ENCODE results near the gene GALK1.
A peak's percentile ranks its signal among the peaks of the same experiment; 100 is the strongest.
"Not testable (repeated sequence)": the region's sequence is repeated elsewhere in the genome, so short reads cannot be mapped to it uniquely, and the experiment has no call there.

Gene GALK1

GRCh38 chr17:75765981-75766380 lies 989 bp upstream of the GALK1 start:
- DNase-seq (ENCODE audit: low read depth in 1 of 2, low spot score in 1 of 2), result no peak

- no peak for DNase-seq (ENCODE audit: low read depth in 1 of 2, low spot score in 1 of 2)
Observed at GRCh38 chr17:75764417-75764710, 628 bp downstream of the GALK1 start.

- DNase-seq (ENCODE audit: low read depth in 1 of 2, low spot score in 1 of 2), result no peak
Observed at GRCh38 chr17:75763613-75764416, 1.2 kb downstream of the GALK1 start.

GRCh38 chr17:75763269-75763607 lies 1.8 kb downstream of the GALK1 start:
- DNase-seq (ENCODE audit: low read depth in 1 of 2, low spot score in 1 of 2), result no peak

- no peak for DNase-seq (ENCODE audit: low read depth in 1 of 2, low spot score in 1 of 2)
Observed at GRCh38 chr17:75762513-75763268, 2.3 kb downstream of the GALK1 start.

- not testable (repeated sequence) for DNase-seq (ENCODE audit: low read depth in 1 of 2, low spot score in 1 of 2)
Observed at GRCh38 chr17:75759978-75760640, 4.9 kb downstream of the GALK1 start.

- no peak for DNase-seq (ENCODE audit: low read depth in 1 of 2, low spot score in 1 of 2)
Observed at GRCh38 chr17:75759457-75759856, 5.5 kb downstream of the GALK1 start.

- DNase-seq (ENCODE audit: low read depth in 1 of 2, low spot score in 1 of 2), result no peak
Observed at GRCh38 chr17:75758131-75758905, 6.7 kb downstream of the GALK1 start.

- no peak for DNase-seq (ENCODE audit: low read depth in 1 of 2, low spot score in 1 of 2)
Observed at GRCh38 chr17:75757086-75757681, 7.8 kb downstream of the GALK1 start.

- DNase-seq (ENCODE audit: low read depth in 1 of 2, low spot score in 1 of 2), result no peak
Observed at GRCh38 chr17:75756451-75757085, 8.4 kb downstream of the GALK1 start.

GRCh38 chr17:75755990-75756389 lies 9.0 kb downstream of the GALK1 start:
- DNase-seq (ENCODE audit: low read depth in 1 of 2, low spot score in 1 of 2), result no peak

- no peak for DNase-seq (ENCODE audit: low read depth in 1 of 2, low spot score in 1 of 2)
Observed at GRCh38 chr17:75755205-75755901, 9.6 kb downstream of the GALK1 start.

GRCh38 chr17:75754378-75755204 lies 10.4 kb downstream of the GALK1 start:
- DNase-seq (ENCODE audit: low read depth in 1 of 2, low spot score in 1 of 2), result no peak

GRCh38 chr17:75753514-75754377 lies 11.2 kb downstream of the GALK1 start:
- DNase-seq (ENCODE audit: low read depth in 1 of 2, low spot score in 1 of 2), result peak; percentile 50 to 52

GRCh38 chr17:75752802-75753513 lies 12.0 kb downstream of the GALK1 start:
- no peak for DNase-seq (ENCODE audit: low read depth in 1 of 2, low spot score in 1 of 2)

GRCh38 chr17:75752405-75752709 lies 12.6 kb downstream of the GALK1 start:
- no peak for DNase-seq (ENCODE audit: low read depth in 1 of 2, low spot score in 1 of 2)

- no peak for DNase-seq (ENCODE audit: low read depth in 1 of 2, low spot score in 1 of 2)
Observed at GRCh38 chr17:75751676-75752404, 13.2 kb downstream of the GALK1 start.
